Cardiac muscle cell (in vitro differentiated cells and primary cell): ENCODE measurements around the gene ARHGEF7. TPM values are rescaled to one million over a fixed set of nuclear protein-coding genes. Genes with fewer than 3 reads are reported as not detected.

Experiments used
- DNase-seq, 2 donors: peaks; one replicate each; pipeline versions ENCODE4 v3.0.0 to v3.0.0-alpha.2; 2010 to 2017; ENCODE audit warnings: low read depth in 1 of 2, low spot score in 1 of 2
- H3K27ac ChIP-seq: fragments of 200-600 bp; sonication (generic); 2 replicates; pipeline ENCODE4 v1.5.1; 2016
- H3K27me3 ChIP-seq: fragments of 200-600 bp; sonication (generic); 2 replicates; pipeline ENCODE4 v1.6.0; 2016; ENCODE audit warnings: control low read depth
- H3K36me3 ChIP-seq: fragments of 200-600 bp; sonication (generic); 2 replicates; pipeline ENCODE4 v1.5.1; 2016; ENCODE audit warnings: control low read depth
- H3K4me1 ChIP-seq: fragments of 200-600 bp; sonication (generic); 2 replicates; pipeline ENCODE4 v1.8.1; 2017; ENCODE audit warnings: low read depth, mild to moderate bottlenecking, mixed run types
- H3K4me3 ChIP-seq: fragments of 200-600 bp; sonication (generic); 2 replicates; pipeline ENCODE4 v1.5.1; 2016; ENCODE audit warnings: mild to moderate bottlenecking
- H3K9me3 ChIP-seq: fragments of 200-600 bp; sonication (generic); 2 replicates; pipeline ENCODE4 v1.5.1; 2017; ENCODE audit warnings: low read depth, mild to moderate bottlenecking, control low read depth
- polyA plus RNA-seq: library from polyadenylated mRNA; unstranded; fragments of >200 nt; fragmentation: Nextera tagmentation; extraction: Ambion mirVana; gene quantifications from 2 replicates; pipeline ENCODE4 v1.2.1, GENCODE V29; 2016
- total RNA-seq: library from RNA; depleted of rRNA; stranded (reverse); fragments of >200 nt; gene quantifications from 2 replicates; pipeline ENCODE4 v1.2.3, GENCODE V29; 2016
- TF ChIP-seq, protein P1 (sequence below): IDR thresholded peaks from 2 replicates; pipeline ENCODE4 v1.5.1; 2012; ENCODE audit warnings: low read depth, mild to moderate bottlenecking, low read length

The ARHGEF7 gene
- total and polyA plus RNA-seq, 2 experiments from 2014 or later: 20.4 to 32.3 TPM

DNA sequence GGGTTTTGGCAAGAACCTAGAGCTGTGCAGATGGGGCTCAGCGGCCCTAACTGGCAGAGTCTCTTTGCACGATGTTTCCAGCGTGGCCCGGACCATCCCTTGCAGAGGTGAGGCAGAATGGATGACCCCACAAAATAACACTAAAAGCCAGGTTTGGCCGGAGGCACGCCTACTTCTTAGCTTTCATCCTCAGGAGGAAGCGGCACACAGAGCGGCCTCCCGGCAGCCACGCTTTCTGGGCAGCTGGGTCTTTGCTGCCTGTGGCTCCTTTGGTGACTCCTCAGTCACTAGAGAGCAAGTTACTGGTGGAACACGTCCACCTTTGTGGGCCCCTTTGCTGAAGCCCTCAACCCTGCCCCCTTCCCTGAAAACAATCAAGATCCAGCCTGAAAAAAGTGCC lies 230.6 kb downstream of the ARHGEF7 start:
- TF ChIP-seq, protein P1, sequence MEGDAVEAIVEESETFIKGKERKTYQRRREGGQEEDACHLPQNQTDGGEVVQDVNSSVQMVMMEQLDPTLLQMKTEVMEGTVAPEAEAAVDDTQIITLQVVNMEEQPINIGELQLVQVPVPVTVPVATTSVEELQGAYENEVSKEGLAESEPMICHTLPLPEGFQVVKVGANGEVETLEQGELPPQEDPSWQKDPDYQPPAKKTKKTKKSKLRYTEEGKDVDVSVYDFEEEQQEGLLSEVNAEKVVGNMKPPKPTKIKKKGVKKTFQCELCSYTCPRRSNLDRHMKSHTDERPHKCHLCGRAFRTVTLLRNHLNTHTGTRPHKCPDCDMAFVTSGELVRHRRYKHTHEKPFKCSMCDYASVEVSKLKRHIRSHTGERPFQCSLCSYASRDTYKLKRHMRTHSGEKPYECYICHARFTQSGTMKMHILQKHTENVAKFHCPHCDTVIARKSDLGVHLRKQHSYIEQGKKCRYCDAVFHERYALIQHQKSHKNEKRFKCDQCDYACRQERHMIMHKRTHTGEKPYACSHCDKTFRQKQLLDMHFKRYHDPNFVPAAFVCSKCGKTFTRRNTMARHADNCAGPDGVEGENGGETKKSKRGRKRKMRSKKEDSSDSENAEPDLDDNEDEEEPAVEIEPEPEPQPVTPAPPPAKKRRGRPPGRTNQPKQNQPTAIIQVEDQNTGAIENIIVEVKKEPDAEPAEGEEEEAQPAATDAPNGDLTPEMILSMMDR: no peak
- H3K9me3 ChIP-seq: no peaks in the 10 kb centered on the region
- H3K27me3 ChIP-seq: no peaks in the 10 kb centered on the region
- no peaks in the 10 kb centered on the region for H3K36me3 ChIP-seq
- H3K4me1 ChIP-seq: no peaks in the 10 kb centered on the region
- no peak for DNase-seq
- no peak overlapping the region for H3K27ac ChIP-seq
- no peak overlapping the region for H3K4me3 ChIP-seq

- TF ChIP-seq, protein P1: no peak
- Histone ChIP-seq H3K27ac (no peak overlapping the region), H3K4me3 (no peak overlapping the region), H3K36me3 (no peaks in the 10 kb centered on the region), H3K9me3 (no peaks in the 10 kb centered on the region), H3K27me3 (no peaks in the 10 kb centered on the region), H3K4me1 (no peaks in the 10 kb centered on the region)
- DNase-seq: no peak
Measured at GRCh38 chr13:111346101-111346680, 231.1 kb downstream of the ARHGEF7 start.

- H3K27ac ChIP-seq: no peak overlapping the region
- no peaks in the 10 kb centered on the region for H3K27me3 ChIP-seq
- H3K9me3 ChIP-seq: no peaks in the 10 kb centered on the region
- no peak for DNase-seq
- no peak overlapping the region for H3K4me3 ChIP-seq
- no peaks in the 10 kb centered on the region for H3K36me3 ChIP-seq
- H3K4me1 ChIP-seq: no peaks in the 10 kb centered on the region
- TF ChIP-seq, protein P1: no peak
Measured at GRCh38 chr13:111347438-111347837, 232.3 kb downstream of the ARHGEF7 start.

DNA sequence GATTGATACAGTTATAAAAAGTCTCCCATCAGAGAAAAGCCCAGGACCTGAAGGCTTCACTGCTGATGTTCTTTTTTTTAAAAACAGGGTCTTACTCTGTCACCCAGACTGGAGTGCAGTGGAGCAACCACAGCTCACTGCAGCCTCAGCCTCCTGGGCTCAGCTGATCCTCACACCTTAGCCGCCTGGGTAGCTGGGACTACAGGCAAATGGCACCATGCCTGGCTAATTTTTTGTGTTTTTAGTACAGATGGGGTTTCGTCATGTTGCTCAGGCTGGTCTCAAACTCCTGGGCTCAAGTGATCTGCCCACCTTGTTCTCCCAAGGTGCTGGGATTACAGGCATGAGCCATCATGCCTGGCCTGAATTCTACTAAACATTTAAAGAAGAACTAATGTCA lies 238.4 kb downstream of the ARHGEF7 start:
- H3K36me3 ChIP-seq: no peaks in the 10 kb centered on the region
- no peaks in the 10 kb centered on the region for H3K27me3 ChIP-seq
- no peak overlapping the region for H3K4me3 ChIP-seq
- TF ChIP-seq, protein P1: no peak
- H3K9me3 ChIP-seq: no peaks in the 10 kb centered on the region
- no peak for DNase-seq
- H3K27ac ChIP-seq: no peak overlapping the region
- no peaks in the 10 kb centered on the region for H3K4me1 ChIP-seq

DNA sequence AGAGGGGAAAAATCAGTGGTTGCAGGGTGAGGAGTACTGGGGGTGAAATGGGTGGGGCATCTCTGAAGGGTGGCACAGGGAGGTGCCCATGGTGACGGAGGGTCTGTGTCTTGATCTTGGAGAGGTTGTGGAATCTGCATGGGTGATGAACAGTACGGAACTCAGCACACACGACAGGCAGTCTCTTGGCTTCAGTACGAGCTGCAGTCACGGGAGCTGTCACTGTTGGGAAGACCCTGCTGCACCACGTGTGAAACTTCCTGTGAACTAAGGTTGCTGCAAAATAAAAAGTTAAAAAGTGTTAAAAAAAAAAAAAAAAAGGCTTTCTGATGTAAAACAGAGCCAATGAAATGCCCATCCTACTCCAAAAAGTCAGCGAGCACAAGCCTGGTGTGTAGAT lies 239.7 kb downstream of the ARHGEF7 start:
- no peaks in the 10 kb centered on the region for H3K27me3 ChIP-seq

More for the DNA sequence above, 239.7 kb downstream of the ARHGEF7 start:
- Histone ChIP-seq H3K36me3 (no peaks in the 10 kb centered on the region), H3K4me1 (no peaks in the 10 kb centered on the region), H3K4me3 (no peak overlapping the region), H3K9me3 (no peaks in the 10 kb centered on the region), H3K27ac (no peak overlapping the region)
- DNase-seq: no peak
- TF ChIP-seq, protein P1: no peak

Other genes with a start within 250 kb of the ARHGEF7 start
- gene ANKRD10, start 200.2 kb upstream of the ARHGEF7 start, total RNA-seq: 125 and 191 TPM in 2 replicates
- 127 and 142 TPM in 2 replicates for gene ANKRD10, start 200.2 kb upstream of the ARHGEF7 start, polyA plus RNA-seq
- not detected in 2 replicates for gene TEX29, start 205.3 kb downstream of the ARHGEF7 start, total RNA-seq
- gene TEX29, start 205.3 kb downstream of the ARHGEF7 start, polyA plus RNA-seq: not detected in 2 replicates